Measurements from ENCODE around the gene DTX1.

Gene DTX1

DNA sequence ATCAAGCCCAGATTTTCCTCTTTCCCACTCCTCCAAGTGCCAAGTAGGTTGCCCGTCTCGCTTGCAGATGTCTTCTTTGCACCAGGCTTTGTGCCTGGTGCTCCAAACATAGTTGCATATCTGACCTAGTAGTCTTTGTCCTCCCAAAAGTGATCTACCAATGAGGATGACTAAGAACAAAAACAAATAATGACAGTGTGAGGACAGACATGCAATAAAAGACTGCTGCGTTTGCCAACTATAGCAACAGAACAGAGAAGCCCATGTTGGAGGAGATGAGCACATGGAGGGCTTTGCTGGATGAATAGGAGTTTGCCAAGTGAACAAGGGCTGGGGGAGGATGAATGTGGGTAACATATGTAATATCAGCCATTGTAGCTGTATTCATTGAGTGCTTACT lies 15.6 kb downstream of the DTX1 start:
- DNase-seq: no peak

DNA sequence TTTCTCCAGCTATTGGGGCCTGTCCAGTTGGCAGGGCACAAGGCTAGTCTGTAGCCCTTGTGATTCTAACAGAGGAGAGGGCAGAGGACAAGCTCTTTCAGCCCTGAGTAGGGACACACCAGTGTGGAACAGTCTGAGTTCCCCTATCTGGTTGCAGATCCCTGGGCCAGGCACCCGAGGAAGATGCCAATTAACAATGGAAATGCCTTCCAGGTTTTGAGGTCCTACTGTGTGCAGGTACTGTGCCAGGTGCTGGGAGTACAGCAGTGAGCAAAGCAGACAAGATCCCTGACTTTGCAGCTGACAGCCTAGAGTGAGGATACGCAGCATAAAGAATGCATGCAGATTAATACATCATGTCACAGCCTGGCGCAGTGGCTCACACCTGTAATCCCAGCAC lies 17.1 kb downstream of the DTX1 start:
- DNase-seq: no peak

DNA sequence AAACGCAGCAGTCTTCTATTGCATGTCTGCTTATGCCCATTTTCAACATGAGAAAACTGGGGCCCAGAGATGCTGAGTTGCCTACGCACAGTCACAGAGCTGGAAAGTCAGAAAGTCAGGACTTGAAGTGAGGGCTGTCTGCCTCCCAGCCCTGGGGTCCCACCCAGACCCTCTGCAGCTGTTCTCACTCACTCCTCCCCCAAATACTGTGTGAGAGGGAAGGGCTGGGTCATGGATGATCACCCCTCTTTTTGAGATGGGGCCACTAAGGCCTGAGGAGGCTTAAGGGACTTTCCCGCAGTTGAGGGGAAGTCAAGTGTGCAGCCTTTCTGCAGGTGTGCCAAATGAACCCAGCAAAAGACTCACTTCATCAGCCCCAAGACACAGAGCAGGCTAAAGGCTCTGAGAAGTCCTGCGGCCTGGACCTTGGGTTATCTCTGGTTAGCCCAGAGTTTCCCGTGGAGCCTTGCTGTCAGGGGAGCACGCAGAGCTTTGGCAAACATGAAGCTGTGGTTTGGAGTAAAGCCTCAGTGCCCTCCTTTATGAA lies 18.7 kb downstream of the DTX1 start:
- DNase-seq: no peak

DNA sequence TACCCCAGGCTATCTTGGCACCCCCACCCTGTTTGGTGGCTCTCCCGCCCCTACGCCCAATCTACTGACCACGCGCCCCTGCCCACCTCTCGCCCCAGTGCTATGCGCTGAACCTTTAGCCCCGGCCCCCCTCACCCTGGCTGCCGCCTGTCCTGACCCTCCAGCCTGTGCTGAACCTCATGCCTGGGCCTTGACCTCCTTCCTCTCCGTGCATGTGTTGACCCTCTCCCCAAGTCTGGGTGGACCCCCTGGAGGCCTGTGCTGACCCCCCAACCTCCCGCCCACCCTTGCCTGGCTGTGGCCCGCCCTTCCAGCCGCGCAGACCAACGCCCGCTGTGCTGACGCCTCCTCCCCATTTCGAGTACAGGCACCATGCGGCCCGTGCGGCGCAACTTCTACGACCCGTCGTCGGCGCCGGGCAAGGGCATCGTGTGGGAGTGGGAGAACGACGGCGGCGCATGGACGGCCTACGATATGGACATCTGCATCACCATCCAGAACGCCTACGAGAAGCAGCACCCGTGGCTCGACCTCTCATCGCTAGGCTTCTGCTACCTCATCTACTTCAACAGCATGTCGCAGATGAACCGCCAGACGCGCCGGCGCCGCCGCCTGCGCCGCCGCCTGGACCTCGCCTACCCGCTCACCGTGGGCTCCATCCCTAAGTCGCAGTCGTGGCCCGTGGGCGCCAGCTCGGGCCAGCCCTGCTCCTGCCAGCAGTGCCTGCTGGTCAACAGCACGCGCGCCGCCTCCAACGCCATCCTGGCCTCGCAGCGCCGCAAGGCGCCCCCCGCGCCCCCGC lies 20.7 kb downstream of the DTX1 start:
- no peak for DNase-seq

DNA sequence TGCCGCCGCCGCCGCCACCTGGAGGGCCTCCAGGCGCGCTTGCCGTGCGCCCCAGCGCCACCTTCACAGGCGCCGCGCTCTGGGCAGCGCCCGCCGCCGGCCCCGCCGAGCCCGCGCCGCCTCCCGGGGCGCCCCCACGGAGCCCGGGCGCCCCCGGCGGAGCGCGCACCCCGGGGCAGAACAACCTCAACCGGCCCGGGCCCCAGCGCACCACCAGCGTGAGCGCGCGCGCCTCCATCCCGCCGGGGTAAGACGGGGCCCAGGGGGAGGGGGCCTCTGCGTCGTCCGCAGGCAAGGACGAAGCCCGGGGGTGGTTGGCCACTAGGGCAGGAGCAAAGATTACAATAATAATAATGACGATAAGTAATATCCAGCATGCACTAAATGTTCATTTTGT lies 21.3 kb downstream of the DTX1 start:
- DNase-seq: no peak

- no peak for DNase-seq
These were observed 25.3 kb downstream of the DTX1 start for GRCh38 chr12:113081873-113082272.

- no peak for DNase-seq
These were observed 26.1 kb downstream of the DTX1 start for GRCh38 chr12:113082486-113083148.

DNA sequence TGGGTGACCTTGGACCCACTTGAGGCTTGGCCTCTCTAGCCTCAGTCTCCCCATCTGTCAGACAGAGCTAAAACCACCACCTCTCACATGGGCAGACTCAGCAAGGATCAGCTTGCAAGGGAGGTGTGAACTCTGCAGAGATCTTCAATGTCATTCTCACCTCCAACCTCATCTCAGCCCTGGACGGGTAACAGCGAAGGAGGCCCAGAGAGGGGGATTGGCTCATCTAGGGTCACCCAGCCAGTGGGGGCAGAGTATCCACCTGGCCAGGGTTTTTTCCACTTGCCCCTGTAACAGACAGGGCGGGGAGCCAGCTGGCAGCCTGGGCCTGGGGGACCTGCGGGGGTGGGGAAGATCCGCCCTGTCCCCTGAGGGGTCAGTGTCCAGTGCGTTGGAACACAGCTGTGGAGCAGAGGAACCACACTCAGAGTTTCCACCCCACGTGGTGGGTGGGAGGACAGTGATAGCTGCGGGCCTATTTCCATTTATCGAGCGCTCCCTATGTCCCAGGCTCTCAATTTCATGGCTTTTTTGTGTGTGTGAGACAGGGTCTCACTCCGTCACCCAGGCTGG lies 27.4 kb downstream of the DTX1 start:
- no peak for DNase-seq

DNA sequence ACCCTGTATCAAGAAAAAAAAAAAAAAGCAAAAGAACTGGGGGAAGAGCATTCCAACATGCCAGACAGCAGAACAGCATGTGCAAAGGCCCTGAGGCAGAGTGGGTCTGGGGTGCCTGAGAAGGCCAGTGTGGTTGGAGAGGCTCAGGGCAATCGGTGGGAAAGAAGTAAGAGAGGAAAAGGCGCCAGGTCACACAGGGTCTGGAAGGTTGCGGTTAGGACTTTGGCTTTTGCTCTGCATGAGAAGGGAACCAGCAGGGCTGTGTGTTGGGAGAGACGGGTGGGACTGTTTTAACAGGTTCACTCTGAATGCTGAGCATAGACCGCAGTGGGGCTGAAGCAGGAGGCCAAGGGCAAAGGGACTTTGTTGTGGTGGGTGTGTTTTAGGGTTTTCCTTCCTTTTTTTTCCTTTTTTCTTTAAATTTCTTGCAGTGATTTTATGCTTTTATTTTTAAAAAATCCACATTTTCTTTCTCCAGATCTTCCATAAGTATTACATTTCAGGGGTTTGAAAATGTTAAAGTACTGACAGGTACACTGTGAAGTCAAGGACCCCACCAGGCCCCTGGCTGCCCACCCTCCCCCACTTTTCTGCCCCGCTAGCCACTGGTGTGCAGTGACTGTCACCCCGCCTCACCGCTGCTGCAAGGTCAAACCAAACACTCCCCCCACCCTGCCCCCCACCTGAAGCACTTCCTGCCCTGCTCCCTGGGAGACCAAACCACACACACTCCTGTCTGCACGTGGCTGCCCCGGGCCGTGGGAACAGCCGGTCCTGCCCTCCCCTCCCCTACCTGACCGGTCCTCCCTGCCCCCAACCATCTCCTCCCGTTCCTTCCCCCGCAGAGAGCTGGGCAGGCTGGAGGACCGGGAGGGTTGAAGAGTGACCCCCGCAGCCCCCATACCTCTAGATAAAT lies 30.0 kb downstream of the DTX1 start:
- DNase-seq: peak; percentile 67

- DNase-seq: no peak
These were observed 30.7 kb downstream of the DTX1 start for GRCh38 chr12:113087193-113087592.

GRCh38 chr12:113088037-113088436 lies 31.5 kb downstream of the DTX1 start:
- no peak for DNase-seq

GRCh38 chr12:113088971-113089756 lies 32.6 kb downstream of the DTX1 start:
- peak; percentile 62 for DNase-seq

DNA sequence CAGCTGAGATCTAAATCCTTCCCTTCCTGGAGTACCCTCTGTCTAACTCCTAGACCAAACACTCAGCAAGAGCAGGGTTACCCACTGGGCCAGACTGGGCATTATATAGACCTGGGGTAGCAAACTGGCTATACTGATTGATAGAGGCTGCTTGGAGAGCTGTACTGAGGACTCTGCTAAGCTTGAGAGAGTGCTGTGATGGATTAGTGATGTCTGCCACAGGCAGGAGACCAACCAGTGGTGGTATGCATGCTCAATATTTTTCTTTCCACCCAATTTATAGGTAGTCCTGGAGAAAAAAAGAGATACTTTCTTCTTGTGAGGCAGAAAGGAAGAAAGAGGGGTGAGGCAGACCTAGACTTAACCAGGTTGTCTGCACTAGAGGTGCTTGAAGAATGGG lies 33.3 kb downstream of the DTX1 start:
- DNase-seq: no peak

DNA sequence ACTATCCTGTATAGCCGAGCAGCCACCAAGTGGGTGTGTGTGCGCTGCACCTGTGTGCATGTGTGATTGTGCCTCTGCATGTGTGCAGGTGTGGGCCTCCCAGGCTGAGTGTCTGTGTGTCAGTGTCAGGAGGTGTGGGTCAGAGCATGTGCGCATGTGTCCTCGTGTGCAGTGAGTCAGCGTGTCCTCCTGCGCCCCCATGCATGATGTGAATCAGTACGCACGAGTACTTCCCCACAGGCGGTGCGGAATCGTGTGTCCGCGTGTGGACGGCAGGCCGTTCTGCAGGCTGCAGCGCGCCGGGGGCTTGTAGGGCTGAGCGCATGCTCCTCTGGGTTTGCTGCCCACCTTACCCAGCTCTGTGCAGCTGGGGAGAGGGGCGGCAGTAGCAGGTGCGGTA lies 34.2 kb downstream of the DTX1 start:
- no peak for DNase-seq

- no peak for DNase-seq
These were observed 35.0 kb downstream of the DTX1 start for GRCh38 chr12:113091506-113091905.

DNA sequence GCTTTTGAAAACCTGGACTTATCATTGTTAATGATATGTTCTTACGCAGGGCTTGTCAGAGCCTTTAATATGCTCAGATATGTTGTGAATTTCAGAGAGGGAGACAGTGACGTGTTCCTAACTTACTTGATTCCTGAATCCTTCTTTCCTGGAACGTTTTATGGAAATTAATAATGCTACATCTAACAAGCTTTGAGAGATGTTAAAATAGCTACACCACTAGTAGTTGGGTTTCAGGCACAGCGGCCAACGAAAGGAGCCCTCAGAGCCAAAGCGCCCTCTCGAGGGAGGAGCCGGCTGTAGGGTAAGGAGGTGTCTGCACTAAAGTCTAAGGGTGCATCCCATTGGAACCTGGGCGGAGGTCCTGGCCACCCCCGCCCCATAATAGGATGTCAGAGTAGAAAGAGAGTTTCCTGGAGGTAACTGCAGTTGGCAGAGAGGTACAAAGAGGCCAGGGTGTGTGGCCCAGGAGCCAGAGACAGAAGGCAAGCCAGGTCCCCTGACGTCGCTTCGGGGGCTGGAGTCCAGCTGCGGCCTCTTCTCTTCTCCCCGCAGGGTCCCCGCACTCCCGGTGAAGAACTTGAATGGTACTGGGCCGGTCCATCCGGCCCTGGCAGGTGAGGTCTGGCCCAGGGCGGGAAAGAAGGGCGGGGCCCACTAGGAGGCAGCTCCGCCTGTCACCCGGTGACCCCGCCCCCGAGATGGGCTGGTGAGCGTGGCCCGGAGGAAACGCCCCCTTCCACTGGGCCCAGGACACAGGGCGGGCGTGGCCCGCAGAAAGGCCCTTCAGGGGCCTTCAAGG lies 36.3 kb downstream of the DTX1 start:
- DNase-seq: no peak

DNA sequence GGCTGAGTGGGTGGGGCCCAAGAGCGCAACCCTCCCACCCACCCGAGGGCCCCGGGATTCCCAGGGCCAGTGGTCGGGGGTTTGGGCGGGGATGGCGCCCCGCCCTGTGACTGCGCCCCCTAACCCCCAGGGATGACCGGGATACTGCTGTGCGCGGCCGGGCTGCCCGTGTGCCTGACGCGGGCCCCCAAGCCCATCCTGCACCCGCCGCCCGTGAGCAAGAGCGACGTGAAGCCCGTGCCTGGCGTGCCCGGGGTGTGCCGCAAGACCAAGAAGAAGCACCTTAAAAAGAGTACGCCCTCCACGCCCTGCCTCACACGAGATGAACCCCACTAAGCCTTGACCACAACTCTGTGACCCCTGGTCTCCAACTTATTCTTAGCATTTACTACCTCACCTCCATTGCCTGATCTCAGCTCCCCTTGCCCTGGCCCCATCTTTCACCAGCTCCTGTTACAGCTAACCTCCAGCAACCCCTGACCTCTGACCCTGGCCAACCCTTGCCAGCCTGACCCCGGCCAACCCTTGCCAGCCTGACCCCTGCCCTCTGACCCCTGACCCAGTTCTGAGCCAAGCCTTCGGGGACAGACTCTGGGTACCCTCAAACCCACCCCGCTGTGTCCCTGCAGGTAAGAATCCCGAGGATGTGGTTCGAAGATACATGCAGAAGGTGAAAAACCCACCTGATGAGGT lies 37.0 kb downstream of the DTX1 start:
- no peak for DNase-seq

- DNase-seq: no peak
These were observed 38.2 kb downstream of the DTX1 start for GRCh38 chr12:113094738-113095137.

DNA sequence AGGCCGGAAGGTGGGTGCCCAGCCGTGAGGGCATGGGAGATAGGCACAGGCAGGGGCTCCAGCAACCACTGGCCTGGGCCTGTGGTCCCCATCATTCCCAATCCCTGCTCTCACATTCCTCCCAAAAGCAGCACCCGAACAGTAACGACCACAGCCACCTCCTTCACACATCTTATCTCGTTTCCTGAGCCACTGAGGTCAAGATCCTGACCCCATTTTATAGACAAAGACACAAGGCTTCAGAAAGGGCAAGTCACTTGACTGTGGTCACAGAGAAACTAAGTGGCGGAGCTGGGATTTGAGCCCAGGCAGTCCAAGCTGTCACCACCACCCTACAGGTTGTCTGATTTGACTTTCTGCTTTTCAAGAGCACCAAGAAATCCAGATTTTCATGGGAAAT lies 38.9 kb downstream of the DTX1 start:
- no peak for DNase-seq

DNA sequence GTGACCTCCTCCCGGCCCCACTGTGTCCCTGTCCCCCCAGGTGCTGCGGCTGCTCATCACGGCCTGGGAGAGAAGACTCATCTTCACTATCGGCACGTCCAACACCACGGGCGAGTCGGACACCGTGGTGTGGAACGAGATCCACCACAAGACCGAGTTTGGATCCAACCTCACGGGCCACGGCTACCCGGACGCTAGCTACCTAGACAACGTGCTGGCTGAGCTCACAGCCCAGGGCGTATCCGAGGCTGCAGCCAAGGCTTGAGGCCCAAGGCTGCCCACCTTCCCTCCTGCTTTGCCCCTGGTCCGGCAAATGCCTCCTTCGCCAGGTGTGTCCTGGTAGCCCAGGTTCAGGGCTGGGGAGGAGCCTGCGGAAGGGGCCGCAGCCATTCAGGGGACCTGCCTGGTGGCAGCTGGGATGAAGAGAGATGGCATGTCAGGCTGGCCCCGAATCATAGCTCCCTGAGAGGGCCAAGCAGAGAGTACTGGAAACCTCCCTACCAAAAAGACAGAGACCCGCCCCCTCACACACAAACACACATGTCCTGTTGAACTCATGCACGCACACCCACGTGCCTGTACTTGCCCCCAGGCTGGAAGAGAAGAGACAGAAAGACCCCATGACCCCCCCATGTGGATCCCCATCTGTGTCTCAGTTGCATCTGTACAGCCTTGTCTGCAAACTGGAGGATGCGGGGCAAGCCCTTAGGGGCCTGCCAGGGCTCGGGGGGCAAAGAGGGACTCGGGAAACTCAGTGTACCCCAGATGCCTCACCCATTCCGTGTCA lies 40.3 kb downstream of the DTX1 start:
- DNase-seq: no peak
